Endothelial cell of umbilical vein (primary cell): Measurements from ENCODE around the gene TMEM181. TPM values are rescaled to one million over a fixed set of nuclear protein-coding genes. Genes with fewer than 3 reads are reported as not detected.
A peak's percentile ranks its signal among the peaks of the same experiment; 100 is the strongest.

Source experiments
- BruUV-seq: library from RNA; stranded (reverse); fragments of 400-500 nt; replicated peaks from 2 replicates; lab custom pipeline; 2021; lab: Mats Ljungman, UMichigan
- CTCF ChIA-PET: fragments of 300-600, 350-600 bp; sonication (Branson Sonifier 250); formaldehyde crosslinking; loops from one replicate; lab custom pipeline; 2021; ENCODE audit warnings: antibody characterized with exemption, inconsistent platforms; lab: Charles Lee
- POLR2A ChIA-PET: fragments of 300-600, 350-600 bp; sonication (Branson Sonifier 250); formaldehyde crosslinking; loops from one replicate; lab custom pipeline; 2021; ENCODE audit warnings: antibody characterized with exemption, inconsistent platforms; lab: Charles Lee
- DNase-seq: peaks from one replicate; pipeline ENCODE4 v3.0.0-alpha.2; 2011; ENCODE audit warnings: low read depth, low spot score
- FAIRE-seq: peaks from 2 replicates; lab custom pipeline; 2011; peaks lifted over from hg19 to GRCh38; lab: Jason Lieb, UNC
- H2AFZ ChIP-seq: 2 replicates; pipeline ENCODE4 v1.6.0; 2012; ENCODE audit warnings: low read depth, low read length, control low read depth, inconsistent platforms
- H3K27ac ChIP-seq: 2 replicates; pipeline ENCODE4 v1.5.1; 2011; ENCODE audit warnings: low read depth, mild to moderate bottlenecking, control low read depth, low read length, moderate library complexity; ENCODE audit not compliant: insufficient read depth
- H3K27me3 ChIP-seq, 2 experiments: 2 replicates each; pipeline versions ENCODE4 v1.6.0 to v1.6.1; 2011; ENCODE audit warnings: low read length in 2 of 2, mixed read lengths in 1 of 2; ENCODE audit not compliant: control insufficient read depth in 2 of 2, insufficient read depth in 2 of 2
- H3K36me3 ChIP-seq, 2 experiments: 2 replicates in 1 of 2; 3 replicates in 1 of 2; pipeline ENCODE4 v1.5.1; 2011; ENCODE audit warnings: low read length in 2 of 2, mild to moderate bottlenecking in 1 of 2, moderate library complexity in 1 of 2; ENCODE audit not compliant: control insufficient read depth in 2 of 2, insufficient read depth in 2 of 2; ENCODE audit errors: extremely low read depth in 1 of 2
- H3K4me1 ChIP-seq: 3 replicates; pipeline ENCODE4 v1.5.1; 2011; ENCODE audit warnings: mild to moderate bottlenecking, low read length; ENCODE audit not compliant: control insufficient read depth, insufficient read depth; ENCODE audit errors: extremely low read depth
- H3K4me2 ChIP-seq: 2 replicates; pipeline ENCODE4 v1.6.1; 2011; ENCODE audit warnings: low read length, control low read depth, mixed read lengths; ENCODE audit not compliant: insufficient read depth
- H3K4me3 ChIP-seq, 3 experiments: fragments of 200-600 bp in 1 of 3; sonication (generic), shearing (Covaris generic) in 1 of 3; replicated peaks in 1 of 3; 2 replicates each; pipeline ENCODE4 v1.5.1; 2011 to 2016; ENCODE audit warnings: control low read depth in 3 of 3, low read length in 3 of 3, mild to moderate bottlenecking in 2 of 3, inconsistent platforms in 1 of 3, low read depth in 1 of 3, moderate library complexity in 1 of 3; ENCODE audit not compliant: insufficient read depth in 1 of 3
- H3K79me2 ChIP-seq: 2 replicates; pipeline ENCODE4 v1.6.0; 2012; ENCODE audit warnings: low read length, inconsistent platforms; ENCODE audit not compliant: control insufficient read depth, insufficient read depth
- H3K9ac ChIP-seq: replicated peaks from 2 replicates; pipeline ENCODE3; 2011; ENCODE audit warnings: low read length, control low read depth; ENCODE audit not compliant: insufficient read depth; ENCODE audit errors: extremely low read depth
- H3K9me1 ChIP-seq: replicated peaks from 3 replicates; pipeline ENCODE4 v1.6.0; 2011; ENCODE audit warnings: mild to moderate bottlenecking, low read length; ENCODE audit not compliant: control insufficient read depth, insufficient read depth; ENCODE audit errors: extremely low read depth
- H3K9me3 ChIP-seq: replicated peaks from 2 replicates; pipeline ENCODE4 v1.5.1; 2012; ENCODE audit warnings: low read length, inconsistent platforms; ENCODE audit not compliant: control insufficient read depth, insufficient read depth
- H4K20me1 ChIP-seq: replicated peaks from 2 replicates; pipeline ENCODE3; 2011; ENCODE audit warnings: mild to moderate bottlenecking, low read length; ENCODE audit not compliant: control insufficient read depth, insufficient read depth; ENCODE audit errors: extremely low read depth
- EZH2 ChIP-seq: IDR thresholded peaks from 2 replicates; pipeline ENCODE4 v1.6.1; 2012; ENCODE audit warnings: borderline replicate concordance, low read depth, mild to moderate bottlenecking, moderate library complexity, low read length, inconsistent platforms; ENCODE audit not compliant: severe bottlenecking
- FOS ChIP-seq: IDR thresholded peaks from 2 replicates; pipeline ENCODE4 v1.6.1; 2011; ENCODE audit warnings: mild to moderate bottlenecking, low read length, moderate library complexity, borderline replicate concordance; ENCODE audit not compliant: insufficient read depth
- GATA2 ChIP-seq: IDR thresholded peaks from 2 replicates; pipeline ENCODE4 v1.7.0; 2011; ENCODE audit warnings: low read depth, mild to moderate bottlenecking, moderate library complexity, mixed read lengths, low read length; ENCODE audit not compliant: insufficient read length, insufficient read depth
- JUN ChIP-seq: IDR thresholded peaks from 2 replicates; pipeline ENCODE4 v1.6.1; 2011; ENCODE audit warnings: borderline replicate concordance, low read depth; ENCODE audit not compliant: insufficient read length, insufficient read depth
- MYC ChIP-seq: IDR thresholded peaks from one replicate; pipeline ENCODE4 v1.6.1; 2011; ENCODE audit warnings: mild to moderate bottlenecking, low read depth, low read length
- POLR2A ChIP-seq: IDR thresholded peaks from 2 replicates; pipeline ENCODE4 v1.6.1; 2012; ENCODE audit warnings: low read depth, mild to moderate bottlenecking, control low read depth, low read length
- POLR2AphosphoS5 ChIP-seq: IDR thresholded peaks from 2 replicates; pipeline ENCODE4 v1.6.1; 2012; ENCODE audit warnings: low read depth, mild to moderate bottlenecking, control low read depth, low read length, moderate library complexity; ENCODE audit not compliant: insufficient read depth
- dilution Hi-C: fragments of 300-500 bp; cut with MboI; formaldehyde crosslinking; loops from one replicate; pipeline ENCODE4 v1.15.0; 2019; ENCODE audit warnings: low sequenced_read_pairs; ENCODE audit not compliant: extremely low pct_ligation_motif_present
- intact Hi-C: fragments of 100-400 bp; cut with micrococcal nuclease; formaldehyde crosslinking; loops from one replicate; pipeline ENCODE4 v1.10.0; 2022
- polyA plus RNA-seq, 4 experiments: library from polyadenylated mRNA; depleted of rRNA in 3 of 4; stranded (reverse) in 3 of 4; unstranded in 1 of 4; fragments of >200 nt; gene quantifications; 2 replicates each; pipeline versions ENCODE4 v1.2.1 to v1.2.3, GENCODE V29; 2011 to 2012; ENCODE audit warnings: missing spikeins in 1 of 4
- total RNA-seq: library from RNA; stranded (reverse); gene quantifications from 2 replicates; pipeline ENCODE4 v1.2.3, GENCODE V29; 2021
- TF ChIP-seq, protein P1 (sequence below), 2 donors: IDR thresholded peaks; 1 replicate in 1 of 2; 2 replicates in 1 of 2; pipeline ENCODE4 v1.5.1; 2011; ENCODE audit warnings: low read length in 2 of 2, mild to moderate bottlenecking in 2 of 2, moderate library complexity in 2 of 2, control low read depth in 1 of 2, inconsistent platforms in 1 of 2, low read depth in 1 of 2; ENCODE audit not compliant: insufficient read depth in 1 of 2; ENCODE audit errors: extremely low read depth in 1 of 2
- TF ChIP-seq, protein P2 (sequence below): IDR thresholded peaks from 2 replicates; pipeline ENCODE4 v1.6.1; 2011; ENCODE audit not compliant: insufficient read depth, insufficient read length

TMEM181 gene
- total and polyA plus RNA-seq, 2 donors (not counting 3 experiments of a cell fraction or from before 2014, with no cell fraction given) = 21.7 to 33.5 TPM

DNA sequence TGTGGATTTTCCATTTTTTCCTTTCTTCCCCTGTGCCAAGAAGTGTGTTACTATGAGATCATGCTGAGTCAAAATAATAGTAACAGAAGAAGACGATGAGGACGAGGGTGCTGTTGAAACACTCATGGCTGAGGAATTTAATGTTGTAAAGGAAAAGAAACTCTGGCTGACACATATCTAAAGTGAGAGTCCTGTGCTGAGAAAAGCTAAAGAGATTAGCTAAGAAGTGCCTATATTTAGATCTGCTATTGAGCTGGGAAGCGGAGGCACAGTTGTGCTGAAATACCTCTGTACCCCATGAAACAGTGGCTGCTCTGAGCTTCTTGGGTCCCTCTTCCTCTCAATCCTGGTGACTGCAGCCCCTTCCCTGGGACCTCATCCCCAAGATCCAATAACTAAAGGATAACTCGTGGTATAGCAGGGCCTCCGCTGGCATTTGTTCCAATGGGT, 88.8 kb downstream of the TMEM181 start:
- FAIRE-seq (no peak), DNase-seq (no peak)
- no peak overlapping the region for H2AFZ ChIP-seq
- intact Hi-C loops (no loop called here), dilution Hi-C loops (no loop called here)
- no peaks in the 10 kb centered on the region for H3K36me3 ChIP-seq
- H3K27ac ChIP-seq = no peak overlapping the region
- BruUV-seq = no TSS peak
- POLR2A ChIA-PET = no interaction called here
- H3K9me1 ChIP-seq = no peaks in the 10 kb centered on the region
- H3K79me2 ChIP-seq = peaks cover 8% of the 10 kb centered on the region
- no peak overlapping the region for H3K4me3 ChIP-seq
- H3K4me2 ChIP-seq = no peak overlapping the region
- H3K9ac ChIP-seq = no peak overlapping the region
- TF ChIP-seq JUN (peak; percentile 13), MYC (no peak), EZH2 (no peak), POLR2A (no peak), POLR2AphosphoS5 (no peak), GATA2 (no peak), FOS (peak; percentile 27)
- TF ChIP-seq, protein P1, sequence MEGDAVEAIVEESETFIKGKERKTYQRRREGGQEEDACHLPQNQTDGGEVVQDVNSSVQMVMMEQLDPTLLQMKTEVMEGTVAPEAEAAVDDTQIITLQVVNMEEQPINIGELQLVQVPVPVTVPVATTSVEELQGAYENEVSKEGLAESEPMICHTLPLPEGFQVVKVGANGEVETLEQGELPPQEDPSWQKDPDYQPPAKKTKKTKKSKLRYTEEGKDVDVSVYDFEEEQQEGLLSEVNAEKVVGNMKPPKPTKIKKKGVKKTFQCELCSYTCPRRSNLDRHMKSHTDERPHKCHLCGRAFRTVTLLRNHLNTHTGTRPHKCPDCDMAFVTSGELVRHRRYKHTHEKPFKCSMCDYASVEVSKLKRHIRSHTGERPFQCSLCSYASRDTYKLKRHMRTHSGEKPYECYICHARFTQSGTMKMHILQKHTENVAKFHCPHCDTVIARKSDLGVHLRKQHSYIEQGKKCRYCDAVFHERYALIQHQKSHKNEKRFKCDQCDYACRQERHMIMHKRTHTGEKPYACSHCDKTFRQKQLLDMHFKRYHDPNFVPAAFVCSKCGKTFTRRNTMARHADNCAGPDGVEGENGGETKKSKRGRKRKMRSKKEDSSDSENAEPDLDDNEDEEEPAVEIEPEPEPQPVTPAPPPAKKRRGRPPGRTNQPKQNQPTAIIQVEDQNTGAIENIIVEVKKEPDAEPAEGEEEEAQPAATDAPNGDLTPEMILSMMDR (IDR thresholded peaks at IDR 0.05; ENCODE audit: extremely low read depth in 1 of 2, insufficient read depth in 1 of 2, low read depth in 1 of 2, low read length in 2 of 2) = no peak
- TF ChIP-seq, protein P2, sequence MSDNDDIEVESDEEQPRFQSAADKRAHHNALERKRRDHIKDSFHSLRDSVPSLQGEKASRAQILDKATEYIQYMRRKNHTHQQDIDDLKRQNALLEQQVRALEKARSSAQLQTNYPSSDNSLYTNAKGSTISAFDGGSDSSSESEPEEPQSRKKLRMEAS = no peak
- peaks cover 7% of the 10 kb centered on the region for H3K4me1 ChIP-seq
- no peaks in the 10 kb centered on the region for H4K20me1 ChIP-seq
- no peaks in the 10 kb centered on the region for H3K9me3 ChIP-seq
- no peaks in the 10 kb centered on the region for H3K27me3 ChIP-seq
- CTCF ChIA-PET = interaction anchor here (1.3 to 4.6 kb wide), 4 partner anchors 11 to 434 kb away, joined by 3 to 21 read pairs (median 12); no protein-coding TSS in a partner anchor
